Measurements from ENCODE around the gene HTRA1. TPM values are rescaled to one million over a fixed set of nuclear protein-coding genes. Genes with fewer than 3 reads are reported as not detected.

The HTRA1 gene
- total RNA-seq, 1 experiment from 2014 or later, result 0.17 TPM

- DNase-seq (ENCODE audit: low spot score), result no peak
- ChIA-PET POLR2A (ENCODE audit: low non-redundant PET) (no interaction called here), CTCF (interaction anchor here (0.5 kb wide), 1 partner anchor 10 kb away, joined by 3 read pairs; no protein-coding TSS in a partner anchor)
- BruUV-seq (replicated peaks), result no TSS peak
- Histone ChIP-seq H3K4me3 (ENCODE audit: low read depth, low read length, poor library complexity, severe bottlenecking) (no peak overlapping the region), H3K27me3 (replicated peaks; ENCODE audit: insufficient read depth, low read depth, low read length, poor library complexity) (no peaks in the 10 kb centered on the region), H3K36me3 (ENCODE audit: insufficient read depth, low read length, poor library complexity, severe bottlenecking) (no peaks in the 10 kb centered on the region), H3K27ac (ENCODE audit: low read depth, low read length, poor library complexity, severe bottlenecking) (no peak overlapping the region), H3K4me1 (ENCODE audit: insufficient read depth, low read length, poor library complexity, severe bottlenecking) (peaks cover 4% of the 10 kb centered on the region), H3K9me3 (ENCODE audit: low read depth, low read length, poor library complexity, severe bottlenecking) (no peaks in the 10 kb centered on the region)
- no peak for TF ChIP-seq CTCF (conservative IDR thresholded peaks at IDR 0.05; ENCODE audit: low read depth, low read length)
- no peak for TF ChIP-seq EZH2 (IDR thresholded peaks at IDR 0.05; ENCODE audit: borderline replicate concordance, low read depth, low read length, poor library complexity, severe bottlenecking)
- intact Hi-C loops (cut with micrococcal nuclease; ENCODE audit: unreplicated experiment), result no loop called here
Measured at GRCh38 chr10:122448600-122448999, 12.8 kb upstream of the HTRA1 start.

- POLR2A ChIA-PET (ENCODE audit: low non-redundant PET), result no interaction called here
- TF ChIP-seq CTCF (conservative IDR thresholded peaks at IDR 0.05; ENCODE audit: low read depth, low read length), result no peak
- no peak for TF ChIP-seq EZH2 (IDR thresholded peaks at IDR 0.05; ENCODE audit: borderline replicate concordance, low read depth, low read length, poor library complexity, severe bottlenecking)
- BruUV-seq (replicated peaks), result no TSS peak
Measured at GRCh38 chr10:122449153-122449552, 12.2 kb upstream of the HTRA1 start.

GRCh38 chr10:122450353-122450990, 10.9 kb upstream of the HTRA1 start:
- no peaks in the 10 kb centered on the region for H3K9me3 ChIP-seq (ENCODE audit: low read depth, low read length, poor library complexity, severe bottlenecking)
- intact Hi-C loops (cut with micrococcal nuclease; ENCODE audit: unreplicated experiment), result no loop called here
- no peak for TF ChIP-seq CTCF (conservative IDR thresholded peaks at IDR 0.05; ENCODE audit: low read depth, low read length)
- TF ChIP-seq EZH2 (IDR thresholded peaks at IDR 0.05; ENCODE audit: borderline replicate concordance, low read depth, low read length, poor library complexity, severe bottlenecking), result no peak
- ChIA-PET POLR2A (ENCODE audit: low non-redundant PET) (no interaction called here), CTCF (no interaction called here)
- H3K27me3 ChIP-seq (replicated peaks; ENCODE audit: insufficient read depth, low read depth, low read length, poor library complexity), result no peaks in the 10 kb centered on the region
- BruUV-seq (replicated peaks), result no TSS peak
- H3K4me3 ChIP-seq (ENCODE audit: low read depth, low read length, poor library complexity, severe bottlenecking), result no peak overlapping the region
- no peak for DNase-seq (ENCODE audit: low spot score)
- peaks cover 4% of the 10 kb centered on the region for H3K4me1 ChIP-seq (ENCODE audit: insufficient read depth, low read length, poor library complexity, severe bottlenecking)
- H3K27ac ChIP-seq (ENCODE audit: low read depth, low read length, poor library complexity, severe bottlenecking), result no peak overlapping the region
- no peaks in the 10 kb centered on the region for H3K36me3 ChIP-seq (ENCODE audit: insufficient read depth, low read length, poor library complexity, severe bottlenecking)

More at GRCh38 chr10:122449153-122449552, 12.2 kb upstream of the HTRA1 start:
- Histone ChIP-seq H3K4me1 (ENCODE audit: insufficient read depth, low read length, poor library complexity, severe bottlenecking) (peaks cover 4% of the 10 kb centered on the region), H3K36me3 (ENCODE audit: insufficient read depth, low read length, poor library complexity, severe bottlenecking) (no peaks in the 10 kb centered on the region), H3K27me3 (replicated peaks; ENCODE audit: insufficient read depth, low read depth, low read length, poor library complexity) (no peaks in the 10 kb centered on the region), H3K9me3 (ENCODE audit: low read depth, low read length, poor library complexity, severe bottlenecking) (no peaks in the 10 kb centered on the region), H3K27ac (ENCODE audit: low read depth, low read length, poor library complexity, severe bottlenecking) (no peak overlapping the region), H3K4me3 (ENCODE audit: low read depth, low read length, poor library complexity, severe bottlenecking) (no peak overlapping the region)
- intact Hi-C loops (cut with micrococcal nuclease; ENCODE audit: unreplicated experiment), result no loop called here
- CTCF ChIA-PET, result no interaction called here
- no peak for DNase-seq (ENCODE audit: low spot score)
